GM10266 (cell line): ENCODE measurements around the gene MCC.

Source experiments
- DNase-seq: peaks from one replicate; pipeline ENCODE4 v3.0.0; 2012; ENCODE audit errors: extremely low spot score
- TF ChIP-seq, protein P1 (sequence below): IDR thresholded peaks from 2 replicates; pipeline ENCODE4 v1.5.1; 2012; ENCODE audit warnings: mild to moderate bottlenecking, low read depth; ENCODE audit not compliant: control insufficient read depth, insufficient read depth; ENCODE audit errors: missing control alignments

The MCC gene

DNA sequence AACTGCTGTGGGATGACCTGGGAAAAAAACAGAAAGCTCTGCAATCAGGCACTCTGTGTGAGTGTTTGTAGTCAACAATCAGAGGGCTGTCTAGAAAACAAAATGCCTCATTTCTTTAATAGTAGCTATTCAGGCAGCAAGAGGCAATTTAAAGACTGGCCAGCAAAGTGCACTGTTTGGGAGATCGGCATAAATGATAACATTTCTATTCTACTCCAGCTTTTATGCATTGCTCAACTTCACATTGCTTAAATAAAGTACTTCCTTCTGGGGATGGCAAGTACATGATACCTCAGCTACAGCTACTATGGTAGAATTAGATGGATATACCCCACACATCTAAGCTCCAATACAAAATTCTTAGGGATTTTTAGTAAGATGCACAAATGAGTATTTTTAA, 318.5 kb downstream of the MCC start:
- no peak for DNase-seq
- TF ChIP-seq, protein P1, sequence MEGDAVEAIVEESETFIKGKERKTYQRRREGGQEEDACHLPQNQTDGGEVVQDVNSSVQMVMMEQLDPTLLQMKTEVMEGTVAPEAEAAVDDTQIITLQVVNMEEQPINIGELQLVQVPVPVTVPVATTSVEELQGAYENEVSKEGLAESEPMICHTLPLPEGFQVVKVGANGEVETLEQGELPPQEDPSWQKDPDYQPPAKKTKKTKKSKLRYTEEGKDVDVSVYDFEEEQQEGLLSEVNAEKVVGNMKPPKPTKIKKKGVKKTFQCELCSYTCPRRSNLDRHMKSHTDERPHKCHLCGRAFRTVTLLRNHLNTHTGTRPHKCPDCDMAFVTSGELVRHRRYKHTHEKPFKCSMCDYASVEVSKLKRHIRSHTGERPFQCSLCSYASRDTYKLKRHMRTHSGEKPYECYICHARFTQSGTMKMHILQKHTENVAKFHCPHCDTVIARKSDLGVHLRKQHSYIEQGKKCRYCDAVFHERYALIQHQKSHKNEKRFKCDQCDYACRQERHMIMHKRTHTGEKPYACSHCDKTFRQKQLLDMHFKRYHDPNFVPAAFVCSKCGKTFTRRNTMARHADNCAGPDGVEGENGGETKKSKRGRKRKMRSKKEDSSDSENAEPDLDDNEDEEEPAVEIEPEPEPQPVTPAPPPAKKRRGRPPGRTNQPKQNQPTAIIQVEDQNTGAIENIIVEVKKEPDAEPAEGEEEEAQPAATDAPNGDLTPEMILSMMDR, result no peak

DNA sequence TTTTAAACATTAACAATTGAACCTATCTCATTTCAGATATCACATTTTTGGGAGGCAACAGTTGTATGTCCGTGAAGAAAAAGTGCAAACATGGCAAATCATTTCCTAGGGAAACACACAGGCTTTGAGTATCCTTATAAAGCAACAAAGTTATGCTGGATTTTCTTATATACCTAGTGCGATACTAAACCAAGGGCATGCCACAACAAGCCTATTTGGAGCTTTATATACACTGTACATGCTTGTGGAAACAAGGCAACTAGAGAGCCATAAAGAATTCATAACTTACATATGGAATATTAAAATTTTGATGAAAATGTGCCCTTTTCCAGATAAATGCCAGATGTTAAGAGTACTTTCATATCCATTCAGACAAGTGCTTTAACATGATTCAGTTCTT, 320.3 kb downstream of the MCC start:
- TF ChIP-seq, protein P1, result no peak
- DNase-seq, result no peak

DNA sequence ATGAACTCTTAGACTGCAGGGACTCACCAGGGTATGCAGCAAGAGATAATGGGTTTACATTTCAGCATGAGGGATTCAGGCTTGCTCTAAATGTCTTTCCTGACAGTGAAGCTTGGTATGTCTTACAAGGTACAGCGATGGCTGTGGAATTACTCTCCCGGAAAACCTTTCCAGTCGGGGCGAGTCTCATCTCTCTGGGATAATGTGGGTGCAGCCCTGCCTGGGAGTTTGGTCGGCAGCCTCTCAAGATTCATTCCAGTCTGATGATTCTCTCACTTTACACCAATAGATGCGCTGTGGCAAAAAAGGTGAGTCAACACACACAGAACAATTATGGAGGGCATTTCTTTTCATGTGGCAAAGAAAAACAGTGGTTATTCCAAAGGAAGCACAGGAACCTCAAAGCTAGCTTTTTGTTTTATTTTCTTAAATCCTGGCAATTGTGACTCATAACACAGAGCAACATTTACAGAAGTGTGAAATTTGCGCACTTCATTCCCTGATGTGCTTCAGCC, 321.3 kb downstream of the MCC start:
- no peak for DNase-seq

DNA sequence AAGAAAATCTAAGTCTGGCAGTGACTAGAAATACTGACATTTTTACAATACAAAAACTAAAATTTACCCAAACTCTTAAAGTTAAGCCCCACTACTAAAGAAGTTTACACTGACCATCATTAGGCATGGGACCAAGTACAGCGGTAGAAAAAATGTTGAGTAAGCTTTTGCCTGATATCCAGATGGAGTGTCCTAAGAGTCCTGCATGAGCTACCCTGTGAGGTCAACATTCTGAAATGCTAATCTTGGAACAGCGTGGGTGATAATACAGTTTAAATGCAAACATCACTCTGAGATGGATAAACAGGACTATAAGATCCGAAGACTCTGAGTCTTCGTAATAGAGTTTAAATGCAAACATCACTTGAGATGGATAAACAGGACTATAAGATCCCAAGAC, 322.0 kb downstream of the MCC start:
- DNase-seq, result no peak
- TF ChIP-seq, protein P1, result no peak

More for the DNA sequence above, 321.3 kb downstream of the MCC start:
- TF ChIP-seq, protein P1, result no peak

DNA sequence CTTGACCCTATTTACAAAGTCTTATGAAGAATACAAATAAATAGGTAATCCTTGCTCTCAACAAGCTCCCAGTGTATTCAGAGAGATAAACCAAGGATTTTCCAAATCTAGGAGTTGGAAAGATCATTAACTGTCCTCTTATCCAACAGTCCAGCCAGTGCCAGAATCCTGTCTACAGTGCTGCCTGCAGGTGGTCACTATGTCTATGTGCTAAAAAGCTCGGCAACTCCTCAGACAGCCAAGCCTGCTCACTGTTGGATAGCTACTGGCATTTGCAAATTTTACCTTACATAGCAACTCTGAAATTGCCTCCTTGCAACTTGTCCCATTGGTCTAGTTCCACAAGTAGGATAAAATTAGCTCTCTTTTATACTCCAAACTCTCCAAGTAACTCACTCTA, 324.2 kb downstream of the MCC start:
- TF ChIP-seq, protein P1, result no peak
- no peak for DNase-seq

DNA sequence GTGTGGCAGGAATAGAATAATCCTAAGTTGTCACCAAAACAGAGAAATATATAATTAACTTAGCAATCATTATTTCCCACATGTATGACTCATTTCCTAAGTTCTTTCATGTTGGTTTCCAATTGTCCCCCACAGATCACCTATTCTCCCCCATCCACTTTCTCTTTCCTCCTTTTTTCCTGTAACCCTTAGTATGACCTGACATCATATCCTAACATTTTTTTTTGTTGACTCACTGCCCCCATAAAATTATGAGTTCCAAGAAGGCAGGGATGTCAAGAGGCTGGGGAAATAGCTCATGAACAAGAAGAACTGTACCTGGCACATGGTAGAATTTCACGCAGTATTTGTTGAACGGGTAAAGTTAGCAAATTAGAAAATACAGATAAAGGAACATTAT, 324.9 kb downstream of the MCC start:
- TF ChIP-seq, protein P1, result no peak
- DNase-seq, result no peak

DNA sequence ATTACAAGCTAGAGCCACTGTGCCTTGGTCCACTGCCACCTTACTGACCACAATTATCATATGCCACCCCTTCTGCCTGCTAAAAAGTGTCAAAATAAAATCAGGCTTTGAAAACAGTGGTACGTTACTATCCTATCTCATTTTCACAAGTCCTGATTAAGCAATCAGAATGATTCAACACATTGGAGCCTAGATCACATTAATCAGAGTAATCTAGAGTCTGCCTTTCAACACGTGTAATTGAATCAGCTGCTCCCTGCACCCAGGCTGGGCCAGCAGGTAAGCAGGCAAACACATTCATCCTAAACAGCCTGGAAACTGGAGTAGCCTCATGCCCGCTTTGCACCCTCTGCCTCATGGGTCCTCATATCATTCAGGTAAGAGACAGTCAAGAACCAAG, 325.5 kb downstream of the MCC start:
- DNase-seq, result no peak
- TF ChIP-seq, protein P1, result no peak
